ENCODE results near the gene SMOC2. TPM values are rescaled to one million over a fixed set of nuclear protein-coding genes. Genes with fewer than 3 reads are reported as not detected.

The SMOC2 gene
- total and polyA plus RNA-seq, 2 experiments from 2014 or later, result 51.0 to 88.7 TPM

- peak; percentile 4 for TF ChIP-seq CTCF (IDR thresholded peaks at IDR 0.05; ENCODE audit: poor library complexity)
- no peak for TF ChIP-seq EZH2 (IDR thresholded peaks at IDR 0.05; ENCODE audit: borderline replicate concordance)
- Histone ChIP-seq H3K9me3 (ENCODE audit: low read depth) (no peaks in the 10 kb centered on the region), H3K27ac (no peak overlapping the region)
Observed at GRCh38 chr6:168605964-168606363, 165.0 kb downstream of the SMOC2 start.

DNA sequence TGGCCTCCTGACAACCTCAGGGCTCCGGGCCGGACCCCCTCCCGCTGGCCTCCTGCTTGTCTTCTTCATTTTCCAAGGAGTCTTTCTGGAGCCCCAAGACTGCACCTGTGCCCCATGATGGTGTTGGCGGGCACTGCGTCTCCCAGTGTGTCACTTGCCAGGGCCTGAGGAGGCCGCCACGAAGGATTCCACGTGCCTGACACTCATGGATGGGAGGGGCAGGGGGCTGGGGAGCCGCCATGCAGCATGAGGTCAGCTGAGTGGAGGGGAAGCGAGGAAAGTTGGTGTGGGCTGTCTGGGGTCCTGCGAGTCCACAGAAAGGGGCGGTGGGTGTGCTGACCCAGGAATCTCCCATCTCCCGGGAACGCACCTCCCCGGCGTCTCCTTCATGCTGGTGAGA is 165.7 kb downstream of the SMOC2 start:
- no peak for TF ChIP-seq EZH2phosphoT487 (IDR thresholded peaks at IDR 0.05; ENCODE audit: low read depth, severe bottlenecking, unreplicated experiment)
- no peak for TF ChIP-seq CTCF (IDR thresholded peaks at IDR 0.05; ENCODE audit: poor library complexity)
- no peak for TF ChIP-seq EZH2 (IDR thresholded peaks at IDR 0.05; ENCODE audit: borderline replicate concordance)

More at GRCh38 chr6:168605964-168606363, 165.0 kb downstream of the SMOC2 start:
- no peaks in the 10 kb centered on the region for H4K20me1 ChIP-seq (ENCODE audit: insufficient read depth, poor library complexity, severe bottlenecking)
- no peak overlapping the region for H2AFZ ChIP-seq
- no peaks in the 10 kb centered on the region for H3K79me2 ChIP-seq
- H3K4me3 ChIP-seq, result no peak overlapping the region
- peaks cover 5% of the 10 kb centered on the region for H3K4me1 ChIP-seq (ENCODE audit: insufficient read depth)
- H3K4me2 ChIP-seq, result no peak overlapping the region
- DNase-seq (ENCODE audit: low spot score), result peak; percentile 27
- H3K9me2 ChIP-seq (replicated peaks; ENCODE audit: insufficient read depth), result no peaks in the 10 kb centered on the region
- H3K36me3 ChIP-seq (replicated peaks; ENCODE audit: insufficient read depth, low read depth), result no peaks in the 10 kb centered on the region
- H3K27me3 ChIP-seq, result peaks cover 5% of the 10 kb centered on the region
- 65% methylated on average over 7 of the region's 7 CpGs for WGBS (ENCODE audit: low lambda C conversion rate, missing lambda C conversion rate)

GRCh38 chr6:168607272-168608112 is 166.5 kb downstream of the SMOC2 start:
- TF ChIP-seq EZH2phosphoT487 (IDR thresholded peaks at IDR 0.05; ENCODE audit: low read depth, severe bottlenecking, unreplicated experiment), result no peak
- TF ChIP-seq EZH2 (IDR thresholded peaks at IDR 0.05; ENCODE audit: borderline replicate concordance), result no peak
- TF ChIP-seq CTCF (IDR thresholded peaks at IDR 0.05; ENCODE audit: poor library complexity), result no peak
- Histone ChIP-seq H3K9me2 (replicated peaks; ENCODE audit: insufficient read depth) (no peaks in the 10 kb centered on the region), H3K36me3 (replicated peaks; ENCODE audit: insufficient read depth, low read depth) (no peaks in the 10 kb centered on the region), H2AFZ (no peak overlapping the region), H3K79me2 (no peaks in the 10 kb centered on the region), H3K27ac (no peak overlapping the region), H3K27me3 (no peaks in the 10 kb centered on the region), H3K4me3 (no peak overlapping the region), H3K9me3 (ENCODE audit: low read depth) (no peaks in the 10 kb centered on the region), H3K4me1 (ENCODE audit: insufficient read depth) (peaks cover 5% of the 10 kb centered on the region), H3K4me2 (no peak overlapping the region), H4K20me1 (ENCODE audit: insufficient read depth, poor library complexity, severe bottlenecking) (no peaks in the 10 kb centered on the region)
- 76% methylated on average over 13 of the region's 15 CpGs for WGBS (ENCODE audit: low lambda C conversion rate, missing lambda C conversion rate)
- peak; percentile 29 for DNase-seq (ENCODE audit: low spot score)

More for the DNA sequence above, 165.7 kb downstream of the SMOC2 start:
- H4K20me1 ChIP-seq (ENCODE audit: insufficient read depth, poor library complexity, severe bottlenecking), result no peaks in the 10 kb centered on the region
- no peak overlapping the region for H3K4me3 ChIP-seq
- peaks cover 5% of the 10 kb centered on the region for H3K4me1 ChIP-seq (ENCODE audit: insufficient read depth)
- H3K27ac ChIP-seq, result no peak overlapping the region
- no peaks in the 10 kb centered on the region for H3K36me3 ChIP-seq (replicated peaks; ENCODE audit: insufficient read depth, low read depth)
- no peak for DNase-seq (ENCODE audit: low spot score)
- H3K4me2 ChIP-seq, result no peak overlapping the region
- no peaks in the 10 kb centered on the region for H3K9me3 ChIP-seq (ENCODE audit: low read depth)
- WGBS (ENCODE audit: low lambda C conversion rate, missing lambda C conversion rate), result 95% methylated on average over 14 of the region's 16 CpGs
- no peak overlapping the region for H2AFZ ChIP-seq
- no peaks in the 10 kb centered on the region for H3K9me2 ChIP-seq (replicated peaks; ENCODE audit: insufficient read depth)
- H3K27me3 ChIP-seq, result no peaks in the 10 kb centered on the region
- no peaks in the 10 kb centered on the region for H3K79me2 ChIP-seq
